Psoas muscle (tissue), 8 donors: Measurements from ENCODE around the gene PCDHA4. TPM values are rescaled to one million over a fixed set of nuclear protein-coding genes. Genes with fewer than 3 reads are reported as not detected.
A peak's percentile ranks its signal among the peaks of the same experiment; 100 is the strongest.

Experiments
- ATAC-seq, 4 donors: fragments of 200-7000 bp; cut with Tn5 transposase; one replicate each; pipeline ENCODE4 v1.9.1; 2020; ENCODE audit warnings: moderate library complexity in 3 of 4, mild to moderate bottlenecking in 2 of 4
- DNase-seq, 2 donors: peaks; one replicate each; pipeline ENCODE4 v3.0.0-alpha.2; 2020
- H3K27ac ChIP-seq: fragments of 200-600 bp; one replicate; pipeline ENCODE4 v1.8.0; 2022
- H3K27me3 ChIP-seq, 3 donors: fragments of 200-600 bp in 1 of 3; one replicate each; pipeline versions ENCODE4 v1.6.1 to v1.8.0; 2013 to 2022; ENCODE audit warnings: low read length in 2 of 3, mild to moderate bottlenecking in 2 of 3, moderate library complexity in 1 of 3; ENCODE audit not compliant: insufficient read depth in 3 of 3
- H3K36me3 ChIP-seq, 2 donors: fragments of 200-600 bp in 1 of 2; one replicate each; pipeline versions ENCODE4 v1.6.1 to v1.8.0; 2013 to 2022; ENCODE audit warnings: low read depth in 1 of 2, mild to moderate bottlenecking in 1 of 2, moderate library complexity in 1 of 2; ENCODE audit not compliant: insufficient read depth in 1 of 2
- H3K4me1 ChIP-seq: fragments of 200-600 bp; one replicate; pipeline ENCODE4 v1.8.0; 2022
- H3K4me3 ChIP-seq: fragments of 200-600 bp; one replicate; pipeline ENCODE4 v1.8.0; 2022; ENCODE audit warnings: mild to moderate bottlenecking
- H3K9me3 ChIP-seq: fragments of 200-600 bp; one replicate; pipeline ENCODE4 v1.8.0; 2022
- CTCF ChIP-seq: fragments of 200-600 bp; IDR thresholded peaks from one replicate; pipeline ENCODE4 v1.8.0; 2022; ENCODE audit warnings: antibody characterized with exemption
- WGBS, 3 donors: extraction: QIAGEN DNeasy Blood & Tissue Kit; methylation state at CpG; one replicate each; pipeline versions ENCODE4 v1.1.6 to v1.1.7; 2013; 5-methylcytosine and 5-hydroxymethylcytosine counted together
- intact Hi-C, 2 donors: fragments of 100-400 bp; cut with DNase I; formaldehyde crosslinking; loops; one replicate each; pipeline versions ENCODE4 v1.11.0 to v1.14.2; 2022
- long read RNA-seq, 2 donors: library from polyadenylated mRNA; unstranded; transcript quantifications; one replicate each; pipeline ENCODE4 v2.0.0, GENCODE V29; 2021
- polyA plus RNA-seq, 3 donors: library from polyadenylated mRNA; stranded (reverse); fragments of 200-250 nt; gene quantifications; one replicate each; pipeline ENCODE4 v1.2.3, GENCODE V29; 2013
- total RNA-seq, 4 donors: library from RNA; stranded (reverse); fragmentation: NEBNext Ultra II Directional in 2 of 4; extraction: Animal tissue kit (Norgen Biotek cat#: 25700) in 2 of 4; gene quantifications; one replicate each; pipeline versions ENCODE4 v1.2.1 to v1.2.4, GENCODE V29; 2021 to 2023
- donor health status: healthy with polysubstance abuse.
- donor health status: DM: no; HTN: no; CAD: no; lungs with moderate emphysema.
- donor health status: Bipolar disorder and iron deficiency.
- donor health status: healthy.
- donor health status: DM: yes; HTN: yes; CAD: no.
- donor health status: DM: no; HTN: no; CAD: no.
- donor health status: DM: no; HTN: no; CAD: no.
- donor health status: DM: yes; HTN: yes; CAD: no.

The PCDHA4 gene
- under 1 TPM in 2 of 4 donors, not detected in 2; 0.06 to 0.08 TPM for total RNA-seq
- under 1 TPM; 0.01 to 0.06 (median 0.01) TPM for polyA plus RNA-seq
- long read RNA-seq, donor 1, result 0 reads
- long read RNA-seq, donor 2, result 0 reads

- Histone ChIP-seq H3K9me3 (peaks cover 4% of the 10 kb centered on the region), H3K36me3 (no peaks in the 10 kb centered on the region), H3K4me3 (peak within 1 kb of the TSS; percentile 6), H3K4me1 (no peaks in the 10 kb centered on the region), H3K27ac (no peak within 1 kb of the TSS), H3K27me3 (peaks cover 0 to 7% (median 4%) of the 10 kb centered on the region in 3 donors)
- TF ChIP-seq CTCF, result peak; percentile 8
- peak in 1 of 2 donors; percentile 48 for DNase-seq
- intact Hi-C loops, result no loop called here
- ATAC-seq, result no peak
- 12 to 17% (median 16%) methylated on average over 32 to 37 of the region's 47 CpGs for WGBS, 3 donors
Observed at GRCh38 chr5:140806834-140807775, at the start of gene PCDHA4. Gene PCDHA4 (plus strand): TSS chr5:140807068.

- Histone ChIP-seq H3K27ac (no peak overlapping the region), H3K36me3 (no peaks in the 10 kb centered on the region), H3K4me1 (no peaks in the 10 kb centered on the region), H3K27me3 (no peaks in the 10 kb centered on the region), H3K9me3 (peaks cover 84% of the 10 kb centered on the region), H3K4me3 (no peak overlapping the region)
- DNase-seq (no peak), ATAC-seq (no peak)
- intact Hi-C loops, result no loop called here
- 90 to 94% (median 90%) methylated on average over 2 of the region's 2 CpGs for WGBS, 3 donors
- TF ChIP-seq CTCF, result no peak
Observed at GRCh38 chr5:140764177-140764973, 42.5 kb upstream of the PCDHA4 start.

GRCh38 chr5:140767444-140767843, 39.4 kb upstream of the PCDHA4 start:
- Histone ChIP-seq H3K9me3 (peaks cover 83% of the 10 kb centered on the region), H3K36me3 (no peaks in the 10 kb centered on the region), H3K27ac (no peak overlapping the region), H3K4me1 (no peaks in the 10 kb centered on the region), H3K4me3 (no peak overlapping the region), H3K27me3 (no peaks in the 10 kb centered on the region)
- intact Hi-C loops, result no loop called here
- WGBS, 3 donors, result 83 to 84% (median 83%) methylated on average over 4 of the region's 4 CpGs
- DNase-seq (no peak), ATAC-seq (no peak)
- TF ChIP-seq CTCF, result no peak

- no peaks in the 10 kb centered on the region for H3K4me1 ChIP-seq
- no peak for TF ChIP-seq CTCF
- H3K27ac ChIP-seq, result no peak overlapping the region
- peaks cover 0 to 6% (median 0%) of the 10 kb centered on the region in 3 donors for H3K27me3 ChIP-seq
- intact Hi-C loops, result no loop called here
- no peaks in the 10 kb centered on the region for H3K36me3 ChIP-seq
- peaks cover 19% of the 10 kb centered on the region for H3K9me3 ChIP-seq
- H3K4me3 ChIP-seq, result no peak overlapping the region
- ATAC-seq (no peak), DNase-seq (no peak)
- 68 to 81% (median 73%) methylated on average over 1 of the region's 1 CpG for WGBS, 3 donors
Observed at GRCh38 chr5:140780512-140780911, 26.4 kb upstream of the PCDHA4 start.
